Measurements from ENCODE around the gene NFKBIL1.
"Not testable (repeated sequence)": the region's sequence is repeated elsewhere in the genome, so short reads cannot be mapped to it uniquely, and the experiment has no call there.

NFKBIL1 gene

DNA sequence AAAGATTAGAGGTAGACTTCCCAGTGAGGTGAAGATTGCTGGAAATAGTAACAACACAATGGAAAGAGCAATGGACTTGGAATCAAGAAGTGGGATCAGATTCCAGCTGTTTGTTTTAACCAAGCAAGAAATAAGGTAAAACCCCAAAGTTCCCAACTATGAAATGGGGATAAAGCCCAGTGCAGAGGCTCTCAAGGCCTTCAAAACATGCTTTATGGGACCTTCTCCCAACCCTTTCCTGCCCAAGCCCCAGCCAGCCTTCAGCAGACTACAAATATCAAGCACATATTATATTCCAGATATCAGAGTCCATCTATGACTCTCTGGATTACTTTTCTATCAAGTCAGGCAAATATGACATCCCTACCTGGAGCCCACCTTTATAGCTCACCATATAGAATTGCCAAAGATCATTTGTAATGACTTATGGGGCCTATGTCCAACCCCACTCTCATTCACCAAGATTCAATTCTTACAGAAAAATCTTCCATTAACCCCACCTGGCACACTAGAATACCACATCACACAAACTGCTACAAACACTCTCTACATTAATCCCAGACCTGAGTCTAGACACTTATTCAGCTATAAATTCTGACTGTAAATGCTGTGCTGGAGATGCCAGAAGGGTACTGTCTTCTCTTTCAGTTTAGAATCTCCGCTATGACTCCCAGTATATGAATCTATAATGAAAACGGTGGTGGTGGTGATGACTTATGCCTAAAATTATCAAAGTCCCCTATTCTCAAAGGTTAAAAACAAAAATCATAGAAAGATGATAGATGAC is 11.7 kb upstream of the NFKBIL1 start:
- no peak for DNase-seq

- no peak for DNase-seq
Observed at GRCh38 chr6:31538805-31539400, 8.5 kb upstream of the NFKBIL1 start.

DNA sequence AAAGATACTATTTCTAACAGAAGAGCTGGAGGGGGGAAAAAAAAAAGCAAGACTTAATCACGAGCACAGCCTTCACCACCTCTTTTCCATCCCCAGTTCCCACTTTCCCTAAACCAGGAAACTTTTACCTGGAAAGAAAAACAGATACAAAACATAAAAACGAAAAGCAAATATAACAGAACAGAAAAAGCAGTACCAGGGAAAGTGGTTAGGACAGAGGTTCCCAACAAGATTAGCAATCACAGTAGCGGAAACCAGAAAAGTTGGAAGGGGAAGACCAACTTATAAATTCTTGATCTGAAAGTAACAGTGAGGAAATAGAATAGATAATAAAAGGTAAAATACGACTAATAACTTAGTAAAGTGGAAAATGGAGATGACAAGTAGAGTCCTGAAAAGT is 6.8 kb upstream of the NFKBIL1 start:
- DNase-seq = no peak

DNA sequence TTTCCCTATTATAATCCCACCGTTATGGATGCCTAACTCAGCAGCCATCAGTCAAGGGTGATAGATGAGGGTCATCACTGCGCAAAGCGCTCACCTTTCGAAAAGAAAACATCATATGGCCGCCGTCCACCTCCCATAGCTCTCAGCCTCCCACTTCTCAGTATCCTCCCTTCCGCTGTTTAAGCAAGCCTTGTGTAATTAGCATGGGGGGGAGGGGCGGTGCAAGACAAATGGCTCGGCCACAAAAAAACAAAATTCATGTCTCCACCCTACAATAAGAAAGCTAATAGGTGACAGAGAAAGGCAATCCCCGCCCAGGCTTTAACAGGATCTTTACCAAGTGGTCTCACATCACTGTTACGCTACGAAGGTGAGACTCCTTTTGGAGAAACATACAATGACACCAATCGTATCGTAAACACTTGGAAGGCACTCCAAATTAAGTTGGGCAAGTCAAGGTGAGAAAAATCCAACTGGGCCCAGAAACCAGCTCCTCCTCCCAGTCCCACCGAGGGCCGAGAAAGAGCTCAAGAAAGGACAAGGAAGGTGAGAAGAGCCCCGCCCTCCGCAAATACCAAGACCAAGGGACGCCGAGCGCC is 6.2 kb upstream of the NFKBIL1 start:
- DNase-seq = no peak

DNA sequence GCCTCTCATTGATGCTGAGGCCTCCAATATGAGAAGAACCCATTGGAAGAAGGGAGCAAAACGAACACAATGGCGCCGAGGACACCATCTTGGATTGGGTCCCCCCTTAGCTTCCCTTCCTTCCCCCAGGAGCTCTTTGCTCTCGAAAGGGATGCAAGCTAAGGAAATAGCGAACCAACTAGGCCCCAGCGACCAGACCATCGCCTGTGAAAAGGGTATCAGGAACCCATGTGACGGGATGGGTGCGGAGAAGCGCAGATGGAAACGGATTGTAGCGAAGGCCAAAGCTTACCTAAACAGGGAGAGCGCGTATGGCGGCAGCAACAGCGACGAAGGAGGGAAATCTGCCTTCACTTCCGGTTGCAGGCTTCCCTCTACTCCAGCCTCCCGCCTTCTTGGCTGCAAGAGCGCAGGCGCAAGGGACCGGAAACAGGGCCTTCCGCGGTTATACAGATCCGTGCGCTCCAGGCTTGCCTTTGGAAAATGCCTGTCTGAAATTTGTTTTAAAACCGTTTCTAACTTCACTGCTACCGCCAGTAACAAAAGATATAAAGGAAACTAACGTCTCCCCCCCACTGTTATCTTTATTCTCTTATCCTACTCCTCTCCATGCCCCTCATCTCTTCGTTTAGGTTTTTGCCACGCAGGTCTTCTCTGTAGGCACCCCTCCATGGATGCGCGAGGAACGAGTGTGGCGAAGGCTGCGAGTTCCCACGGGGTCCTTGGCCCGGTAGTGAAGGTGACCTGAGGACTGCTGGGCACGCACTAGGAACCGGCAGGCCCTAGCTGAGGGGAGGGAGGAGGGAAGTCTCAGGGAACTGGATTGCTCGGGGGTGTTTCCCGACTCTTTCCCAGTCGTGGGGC is 5.5 kb upstream of the NFKBIL1 start, which contains the start of gene DDX39B:
Gene DDX39B, minus strand, starts transcription at position 346 of the 864 bp plus-strand sequence. CDS start 1,471 bp downstream, outside the sequence.
- DNase-seq = peak; percentile 95

- no peak for DNase-seq
Observed at GRCh38 chr6:31543639-31544038, 3.8 kb upstream of the NFKBIL1 start.

- DNase-seq = no peak
Observed at GRCh38 chr6:31544676-31545075, 2.7 kb upstream of the NFKBIL1 start.

DNA sequence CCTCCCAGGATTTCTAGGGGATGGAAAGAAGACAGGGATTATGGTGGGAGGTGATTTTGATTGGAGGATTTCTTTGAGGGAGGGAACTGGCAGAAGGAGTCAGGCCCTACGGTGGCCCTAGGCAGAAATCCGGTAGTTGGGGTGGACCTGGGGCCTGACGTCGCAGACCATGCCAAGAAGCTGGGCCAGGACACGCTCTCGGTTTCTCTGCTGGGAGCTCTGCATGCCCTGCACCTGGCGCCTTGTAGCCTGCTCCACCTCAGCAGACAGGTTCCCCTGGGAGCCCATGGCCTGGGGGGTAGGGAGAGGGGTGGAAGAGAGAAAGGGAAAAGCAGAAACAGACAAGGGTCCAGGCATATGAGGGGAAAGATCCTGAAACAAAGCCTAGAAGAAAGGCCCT is 2.1 kb upstream of the NFKBIL1 start:
- DNase-seq = no peak

GRCh38 chr6:31546339-31546957 is 960 bp upstream of the NFKBIL1 start, which contains the start of gene ATP6V1G2:
Gene ATP6V1G2 (minus strand): TSS chr6:31546608. CDS start chr6:31546559, 49 bp downstream.
- peak; percentile 42 for DNase-seq

- DNase-seq = no peak
Observed at GRCh38 chr6:31547727-31548543, 527 bp downstream of the NFKBIL1 start.

GRCh38 chr6:31548544-31548873 is 1.1 kb downstream of the NFKBIL1 start:
- no peak for DNase-seq

GRCh38 chr6:31551371-31551770 is 4.0 kb downstream of the NFKBIL1 start:
- not testable (repeated sequence) for DNase-seq

DNA sequence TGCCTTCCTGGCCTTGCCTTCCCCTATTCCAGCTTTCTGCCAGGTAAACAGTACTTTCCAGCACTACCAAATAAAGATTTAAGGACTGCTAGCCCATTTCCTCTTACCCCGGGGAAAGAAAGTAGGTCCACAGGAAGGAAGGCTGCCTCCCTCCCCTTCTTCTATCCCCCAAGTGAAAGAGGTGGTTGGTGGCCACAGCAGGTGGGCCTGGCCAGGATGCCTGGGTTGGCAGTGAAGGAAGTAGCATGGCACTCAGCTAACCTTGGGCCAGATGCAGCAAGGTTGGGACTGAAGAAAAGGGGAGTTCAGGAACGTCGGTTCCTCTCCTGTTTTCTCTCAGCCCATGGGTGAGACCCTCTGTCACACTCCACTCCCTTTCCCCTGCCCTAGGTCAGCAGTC is 8.9 kb downstream of the NFKBIL1 start:
- no peak for DNase-seq

DNA sequence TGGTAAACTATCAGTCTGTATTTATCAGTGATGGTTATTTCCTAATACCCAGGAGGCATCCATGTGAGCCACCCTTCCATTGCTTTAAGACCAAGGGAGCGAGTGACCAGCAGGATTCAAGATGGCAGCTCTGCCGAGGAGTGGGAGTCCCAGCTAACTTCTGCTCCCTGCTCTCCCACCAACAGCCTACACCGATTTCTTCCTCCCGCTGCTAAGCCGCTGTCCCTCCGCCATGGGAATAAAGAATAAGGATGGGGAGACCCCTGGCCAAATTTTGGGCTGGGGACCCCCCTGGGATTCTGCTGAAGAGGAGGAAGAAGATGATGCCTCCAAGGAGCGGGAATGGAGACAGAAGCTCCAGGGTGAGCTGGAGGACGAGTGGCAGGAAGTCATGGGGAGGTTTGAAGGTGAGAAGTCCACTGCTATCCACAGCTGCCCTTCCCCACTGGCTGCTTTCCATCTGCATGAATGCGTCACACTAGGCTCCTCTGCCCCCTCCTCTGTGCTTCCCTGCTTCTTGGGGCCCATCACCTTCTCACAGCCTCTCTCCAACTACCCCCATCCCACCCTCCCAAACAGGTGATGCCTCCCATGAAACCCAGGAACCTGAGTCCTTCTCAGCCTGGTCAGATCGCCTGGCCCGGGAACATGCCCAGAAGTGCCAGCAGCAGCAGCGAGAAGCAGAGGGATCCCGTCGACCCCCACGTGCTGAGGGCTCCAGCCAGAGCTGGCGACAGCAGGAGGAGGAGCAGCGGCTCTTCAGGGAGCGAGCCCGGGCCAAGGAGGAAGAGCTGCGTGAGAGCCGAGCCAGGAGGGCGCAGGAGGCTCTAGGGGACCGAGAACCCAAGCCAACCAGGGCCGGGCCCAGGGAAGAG is 10.3 kb downstream of the NFKBIL1 start:
- DNase-seq = no peak

DNA sequence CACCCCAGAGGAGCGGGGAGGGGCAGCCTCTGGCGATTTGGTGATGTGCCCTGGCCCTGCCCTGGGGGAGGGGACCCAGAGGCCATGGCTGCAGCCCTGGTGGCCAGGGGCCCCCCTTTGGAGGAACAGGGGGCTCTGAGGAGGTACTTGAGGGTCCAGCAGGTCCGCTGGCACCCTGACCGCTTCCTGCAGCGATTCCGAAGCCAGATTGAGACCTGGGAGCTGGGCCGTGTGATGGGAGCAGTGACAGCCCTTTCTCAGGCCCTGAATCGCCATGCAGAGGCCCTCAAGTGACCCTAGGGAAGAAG is 10.9 kb downstream of the NFKBIL1 start:
- DNase-seq = no peak

DNA sequence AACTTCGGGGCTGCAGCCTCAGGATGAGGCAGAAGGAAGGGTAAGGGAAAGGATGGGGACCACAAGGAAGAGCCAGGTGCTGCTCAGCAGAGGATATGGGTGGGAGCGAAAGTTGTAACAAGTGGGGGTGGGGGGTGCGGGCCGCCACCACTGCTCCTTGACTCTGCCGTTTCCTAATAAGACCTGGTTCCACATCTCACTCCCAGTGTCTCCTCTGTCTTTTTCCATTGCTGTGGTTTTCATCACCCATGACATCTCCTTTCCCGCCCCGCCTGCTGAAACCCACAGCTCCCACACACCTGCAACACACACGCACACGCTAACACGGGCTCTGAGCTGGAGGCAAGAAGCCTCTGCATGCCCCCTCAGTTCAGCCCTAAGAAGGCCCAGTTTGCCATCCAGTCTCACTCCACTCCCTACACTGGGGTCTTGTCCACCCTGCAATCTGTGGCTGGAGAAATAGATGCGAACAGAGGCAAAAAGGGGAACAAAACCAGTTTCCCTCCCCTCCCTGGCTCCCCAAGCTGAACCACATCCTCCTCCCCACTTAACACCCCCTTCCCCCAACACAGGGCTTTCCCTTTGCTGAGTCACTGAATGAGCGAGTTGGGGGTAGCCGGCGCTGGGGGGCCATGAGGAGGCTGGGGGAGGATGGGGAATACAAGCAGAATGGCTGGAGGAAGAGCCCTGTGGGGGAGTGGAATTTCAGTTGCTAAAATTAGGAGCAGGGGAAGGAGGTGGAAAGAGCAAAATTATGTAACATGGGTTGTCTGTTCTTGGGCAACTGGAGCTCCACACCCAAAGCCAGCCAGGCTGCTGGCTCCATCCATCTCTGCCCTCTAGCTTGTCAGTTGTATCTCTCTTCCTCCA is 11.5 kb downstream of the NFKBIL1 start:
- no peak for DNase-seq

GRCh38 chr6:31559606-31559957 is 12.2 kb downstream of the NFKBIL1 start:
- no peak for DNase-seq

GRCh38 chr6:31559958-31560696 is 12.7 kb downstream of the NFKBIL1 start:
- DNase-seq = no peak

DNA sequence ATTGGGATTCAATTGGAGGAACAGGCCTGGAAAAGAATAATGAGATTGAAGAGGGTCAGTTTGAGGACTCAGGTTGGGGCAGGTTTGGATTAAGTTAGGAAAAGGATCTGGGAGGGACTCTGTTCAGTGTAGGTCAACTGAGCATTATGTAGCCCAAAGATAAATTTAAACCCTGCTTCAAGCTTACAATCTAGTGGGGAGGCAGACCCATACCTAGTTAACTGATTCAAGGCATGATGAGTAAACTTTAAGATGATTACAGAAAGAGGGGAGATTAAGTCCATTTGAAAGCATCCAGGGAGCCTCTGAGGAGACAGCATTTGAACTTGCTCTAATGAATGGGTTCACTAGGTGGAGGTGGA is 13.3 kb downstream of the NFKBIL1 start:
- DNase-seq = no peak
